H9 (cell line): Measurements from ENCODE around the gene WEE1. TPM values are rescaled to one million over a fixed set of nuclear protein-coding genes. Genes with fewer than 3 reads are reported as not detected.

Experiments
- DNase-seq: peaks from one replicate; pipeline ENCODE4 v3.0.0-alpha.2; 2017
- H2AFZ ChIP-seq: one replicate; pipeline ENCODE4 v1.6.1; 2013; ENCODE audit warnings: mild to moderate bottlenecking, low read length, control low read depth, moderate library complexity
- H2AK5ac ChIP-seq: 2 replicates; pipeline ENCODE4 v1.6.1; 2013; ENCODE audit warnings: low read length, control low read depth, mixed read lengths; ENCODE audit not compliant: insufficient read length
- H2BK120ac ChIP-seq: one replicate; pipeline ENCODE4 v1.6.1; 2013; ENCODE audit warnings: low read depth, mild to moderate bottlenecking, low read length, control low read depth, inconsistent platforms; ENCODE audit not compliant: poor library complexity, severe bottlenecking
- H2BK12ac ChIP-seq: 2 replicates; pipeline ENCODE4 v1.6.1; 2013; ENCODE audit warnings: low read length, control low read depth, mixed read lengths, low read depth; ENCODE audit not compliant: insufficient read length
- H2BK15ac ChIP-seq: 2 replicates; pipeline ENCODE4 v1.6.1; 2013; ENCODE audit warnings: low read depth, low read length, control low read depth
- H2BK20ac ChIP-seq: one replicate; pipeline ENCODE4 v1.6.1; 2013; ENCODE audit warnings: low read depth, mild to moderate bottlenecking, low read length, control low read depth, inconsistent platforms; ENCODE audit not compliant: poor library complexity, severe bottlenecking
- H2BK5ac ChIP-seq: 2 replicates; pipeline ENCODE4 v1.6.1; 2013; ENCODE audit warnings: low read length, control low read depth, mixed read lengths; ENCODE audit not compliant: insufficient read length
- H3K14ac ChIP-seq: 2 replicates; pipeline ENCODE4 v1.6.1; 2013; ENCODE audit warnings: low read length, control low read depth; ENCODE audit not compliant: insufficient read depth
- H3K18ac ChIP-seq: 2 replicates; pipeline ENCODE4 v1.6.1; 2013; ENCODE audit warnings: low read depth, mild to moderate bottlenecking, mixed read lengths, low read length, control low read depth; ENCODE audit not compliant: insufficient read length
- H3K23ac ChIP-seq: 2 replicates; pipeline ENCODE4 v1.6.1; 2013; ENCODE audit warnings: low read length, control low read depth, mixed read lengths, low read depth; ENCODE audit not compliant: insufficient read length
- H3K23me2 ChIP-seq: 2 replicates; pipeline ENCODE4 v1.6.1; 2013; ENCODE audit warnings: low read depth, mild to moderate bottlenecking, mixed read lengths, low read length, control low read depth; ENCODE audit not compliant: insufficient read length, poor library complexity, severe bottlenecking
- H3K27ac ChIP-seq: 2 replicates; pipeline ENCODE4 v1.5.1; 2013; ENCODE audit warnings: low read length, control low read depth, mixed read lengths, low read depth; ENCODE audit not compliant: insufficient read length
- H3K27me3 ChIP-seq: 2 replicates; pipeline ENCODE4 v1.6.1; 2013; ENCODE audit warnings: low read length, control low read depth, inconsistent platforms; ENCODE audit not compliant: insufficient read depth
- H3K4ac ChIP-seq: 2 replicates; pipeline ENCODE4 v1.6.1; 2013; ENCODE audit warnings: low read depth, mild to moderate bottlenecking, control low read depth, inconsistent platforms, low read length, moderate library complexity
- H3K4me1 ChIP-seq: 2 replicates; pipeline ENCODE4 v1.6.1; 2013; ENCODE audit warnings: low read length, control low read depth, inconsistent platforms; ENCODE audit not compliant: insufficient read depth
- H3K4me2 ChIP-seq: 2 replicates; pipeline ENCODE4 v1.6.1; 2013; ENCODE audit warnings: low read length, control low read depth, mixed read lengths; ENCODE audit not compliant: insufficient read length, insufficient read depth
- H3K56ac ChIP-seq: 2 replicates; pipeline ENCODE4 v1.6.1; 2013; ENCODE audit warnings: low read depth, mild to moderate bottlenecking, mixed read lengths, low read length, control low read depth; ENCODE audit not compliant: insufficient read length
- H3K79me1 ChIP-seq: 2 replicates; pipeline ENCODE4 v1.6.1; 2013; ENCODE audit warnings: low read depth, mild to moderate bottlenecking, moderate library complexity, low read length, control low read depth, inconsistent platforms; ENCODE audit not compliant: insufficient read depth, poor library complexity, severe bottlenecking
- H3K79me2 ChIP-seq: 2 replicates; pipeline ENCODE4 v1.6.1; 2013; ENCODE audit warnings: low read length, control low read depth, inconsistent platforms; ENCODE audit not compliant: insufficient read depth
- H3K9ac ChIP-seq: 2 replicates; pipeline ENCODE4 v1.6.1; 2013; ENCODE audit warnings: low read length, control low read depth, mixed read lengths; ENCODE audit not compliant: insufficient read length; ENCODE audit errors: extremely low read depth
- H3K9me3 ChIP-seq: one replicate; pipeline ENCODE4 v1.6.1; 2013; ENCODE audit warnings: low read depth, low read length, inconsistent platforms; ENCODE audit not compliant: control insufficient read depth
- H3T11ph ChIP-seq: one replicate; pipeline ENCODE4 v1.6.1; 2013; ENCODE audit warnings: mild to moderate bottlenecking, low read length, control low read depth, inconsistent platforms
- H4K20me1 ChIP-seq: one replicate; pipeline ENCODE4 v1.6.1; 2013; ENCODE audit not compliant: control insufficient read depth, insufficient read length, insufficient read depth
- H4K5ac ChIP-seq: 2 replicates; pipeline ENCODE4 v1.6.1; 2013; ENCODE audit warnings: low read depth, mild to moderate bottlenecking, mixed read lengths, low read length, control low read depth; ENCODE audit not compliant: insufficient read length
- H4K8ac ChIP-seq: replicated peaks from 2 replicates; pipeline ENCODE4 v1.6.1; 2013; ENCODE audit warnings: low read length, control low read depth, mixed read lengths, low read depth; ENCODE audit not compliant: insufficient read length
- H4K91ac ChIP-seq: 2 replicates; pipeline ENCODE4 v1.6.1; 2013; ENCODE audit warnings: low read depth, mild to moderate bottlenecking, moderate library complexity, mixed read lengths, low read length, control low read depth; ENCODE audit not compliant: insufficient read length
- H3K27ac Mint-ChIP-seq, 3 experiments: 2 replicates in 2 of 3; 3 replicates in 1 of 3; pipeline ENCODE4 v1.8.0; 2020 to 2021; ENCODE audit warnings: mixed read lengths in 3 of 3, mild to moderate bottlenecking in 1 of 3, moderate library complexity in 1 of 3
- H3K27me3 Mint-ChIP-seq: 2 replicates; pipeline ENCODE4 v1.8.0; 2021; ENCODE audit warnings: low read depth, mild to moderate bottlenecking, moderate library complexity, mixed read lengths
- H3K36me3 Mint-ChIP-seq, 3 experiments: 2 replicates in 2 of 3; 3 replicates in 1 of 3; pipeline ENCODE4 v1.8.0; 2020 to 2021; ENCODE audit warnings: low read depth in 3 of 3, mixed read lengths in 3 of 3; ENCODE audit not compliant: insufficient read depth in 1 of 3
- H3K4me1 Mint-ChIP-seq, 2 experiments: 2 replicates each; pipeline ENCODE4 v1.8.0; 2020; ENCODE audit warnings: mixed read lengths in 2 of 2
- H3K4me3 Mint-ChIP-seq, 2 experiments: 2 replicates in 1 of 2; 3 replicates in 1 of 2; pipeline ENCODE4 v1.8.0; 2020 to 2021; ENCODE audit warnings: mild to moderate bottlenecking in 2 of 2, mixed read lengths in 2 of 2, moderate library complexity in 1 of 2
- H3K9me3 Mint-ChIP-seq, 2 experiments: 2 replicates in 1 of 2; 3 replicates in 1 of 2; pipeline ENCODE4 v1.8.0; 2020; ENCODE audit warnings: mild to moderate bottlenecking in 2 of 2, mixed read lengths in 2 of 2, moderate library complexity in 1 of 2
- WGBS: extraction: QIAGEN DNeasy Blood & Tissue Kit; methylation state at CpG from one replicate; pipeline ENCODE4 v1.1.7; 2013; ENCODE audit warnings: missing lambda C conversion rate, low lambda C conversion rate, mixed read lengths; ENCODE audit not compliant: insufficient read length; ENCODE audit errors: extremely low coverage; 5-methylcytosine and 5-hydroxymethylcytosine counted together
- total RNA-seq: library from RNA; stranded (reverse); gene quantifications from 2 replicates; pipeline ENCODE4 v1.2.1, GENCODE V29; 2021
- TF ChIP-seq, protein P1 (sequence below): fragments of 200-600 bp; sonication (generic); conservative IDR thresholded peaks from 3 replicates; pipeline ENCODE4 v1.8.0; 2021; ENCODE audit warnings: antibody characterized with exemption, mild to moderate bottlenecking

WEE1 gene
- total RNA-seq, 1 experiment from 2014 or later = 142 TPM

DNA sequence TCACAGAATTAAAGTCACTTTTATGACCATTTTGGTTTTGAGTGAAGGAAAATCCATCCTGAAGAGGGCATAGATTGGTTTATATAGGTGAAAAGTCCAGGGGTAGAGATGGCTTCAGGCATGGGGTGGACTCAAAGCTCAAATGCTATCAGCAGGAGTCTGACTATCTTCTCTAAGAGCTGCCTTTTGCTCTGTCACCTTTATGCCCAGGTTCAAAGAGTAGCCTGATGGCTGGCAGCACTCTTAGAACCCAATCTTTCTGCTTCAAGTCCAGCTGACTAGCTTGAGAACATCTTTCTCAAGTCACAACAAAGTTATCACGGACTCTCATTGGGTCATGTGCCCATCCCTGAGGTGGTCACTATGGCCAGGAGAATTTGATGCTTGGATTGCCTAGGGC, 63.2 kb downstream of the WEE1 start:
- no peak overlapping the region for H2BK12ac ChIP-seq
- H3K27ac Mint-ChIP-seq = no peak overlapping the region
- H3K23me2 ChIP-seq = no peaks in the 10 kb centered on the region
- no peak overlapping the region for H3K56ac ChIP-seq
- no peak overlapping the region for H3K27ac ChIP-seq
- H4K20me1 ChIP-seq = no peaks in the 10 kb centered on the region
- no peaks in the 10 kb centered on the region for H3K79me2 ChIP-seq
- H3K4me1 ChIP-seq = no peaks in the 10 kb centered on the region
- no peak overlapping the region for H4K5ac ChIP-seq
- H3K9me3 ChIP-seq = no peaks in the 10 kb centered on the region
- H2BK5ac ChIP-seq = no peak overlapping the region
- H3K27me3 Mint-ChIP-seq = no peaks in the 10 kb centered on the region
- no peak for DNase-seq
- H3K79me1 ChIP-seq = no peaks in the 10 kb centered on the region
- no peak overlapping the region for H2BK20ac ChIP-seq
- no peak overlapping the region for H3K14ac ChIP-seq
- H3K4me3 Mint-ChIP-seq = no peak overlapping the region
- no peak overlapping the region for H4K91ac ChIP-seq
- H3K9me3 Mint-ChIP-seq = no peaks in the 10 kb centered on the region
- no CpG with 5 or more reads among the region's 1 CpG for WGBS
- no peaks in the 10 kb centered on the region for H3K36me3 Mint-ChIP-seq
- no peak overlapping the region for H3T11ph ChIP-seq
- H4K8ac ChIP-seq = no peak overlapping the region
- H2BK120ac ChIP-seq = no peak overlapping the region
- no peak overlapping the region for H3K4ac ChIP-seq
- no peak overlapping the region for H2BK15ac ChIP-seq
- TF ChIP-seq, protein P1, sequence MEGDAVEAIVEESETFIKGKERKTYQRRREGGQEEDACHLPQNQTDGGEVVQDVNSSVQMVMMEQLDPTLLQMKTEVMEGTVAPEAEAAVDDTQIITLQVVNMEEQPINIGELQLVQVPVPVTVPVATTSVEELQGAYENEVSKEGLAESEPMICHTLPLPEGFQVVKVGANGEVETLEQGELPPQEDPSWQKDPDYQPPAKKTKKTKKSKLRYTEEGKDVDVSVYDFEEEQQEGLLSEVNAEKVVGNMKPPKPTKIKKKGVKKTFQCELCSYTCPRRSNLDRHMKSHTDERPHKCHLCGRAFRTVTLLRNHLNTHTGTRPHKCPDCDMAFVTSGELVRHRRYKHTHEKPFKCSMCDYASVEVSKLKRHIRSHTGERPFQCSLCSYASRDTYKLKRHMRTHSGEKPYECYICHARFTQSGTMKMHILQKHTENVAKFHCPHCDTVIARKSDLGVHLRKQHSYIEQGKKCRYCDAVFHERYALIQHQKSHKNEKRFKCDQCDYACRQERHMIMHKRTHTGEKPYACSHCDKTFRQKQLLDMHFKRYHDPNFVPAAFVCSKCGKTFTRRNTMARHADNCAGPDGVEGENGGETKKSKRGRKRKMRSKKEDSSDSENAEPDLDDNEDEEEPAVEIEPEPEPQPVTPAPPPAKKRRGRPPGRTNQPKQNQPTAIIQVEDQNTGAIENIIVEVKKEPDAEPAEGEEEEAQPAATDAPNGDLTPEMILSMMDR = no peak
- no peaks in the 10 kb centered on the region for H3K4me1 Mint-ChIP-seq
- no peak overlapping the region for H3K18ac ChIP-seq
- no peak overlapping the region for H3K23ac ChIP-seq
- no peak overlapping the region for H2AK5ac ChIP-seq
- H3K27me3 ChIP-seq = no peaks in the 10 kb centered on the region
- H3K9ac ChIP-seq = no peak overlapping the region
- H3K4me2 ChIP-seq = no peak overlapping the region
- H2AFZ ChIP-seq = no peak overlapping the region
